GM12878 (cell line): Measurements from ENCODE around the gene LIN7B.

Experiments
- ATF7 ChIP-seq: fragments of 450-650 bp; IDR thresholded peaks from 2 replicates; pipeline ENCODE4 v1.6.1; 2016; ENCODE audit warnings: low read depth, mild to moderate bottlenecking
- BCL11A ChIP-seq: IDR thresholded peaks from 2 replicates; pipeline ENCODE4 v1.6.1; 2011; ENCODE audit warnings: low read depth, low read length
- CTCF ChIP-seq, 3 experiments: IDR thresholded peaks in 2 of 3; conservative IDR thresholded peaks in 1 of 3; 2 replicates each; pipeline ENCODE4 v1.5.1; 2011; ENCODE audit warnings: low read depth in 3 of 3, low read length in 3 of 3, mild to moderate bottlenecking in 3 of 3, control low read depth in 2 of 3, moderate library complexity in 2 of 3, inconsistent platforms in 1 of 3, mixed read lengths in 1 of 3; ENCODE audit not compliant: control insufficient read depth in 2 of 3, insufficient read depth in 1 of 3; ENCODE audit errors: extremely low read depth in 1 of 3
- EZH2 ChIP-seq: IDR thresholded peaks from 2 replicates; pipeline ENCODE4 v1.6.1; 2012; ENCODE audit warnings: low read depth, mild to moderate bottlenecking, control low read depth, inconsistent platforms, low read length, borderline replicate concordance; ENCODE audit not compliant: control insufficient read depth
- GABPA ChIP-seq: IDR thresholded peaks from 2 replicates; pipeline ENCODE4 v1.6.1; 2014; ENCODE audit warnings: antibody characterized with exemption, low read depth, mild to moderate bottlenecking, inconsistent platforms
- MTA3 ChIP-seq: IDR thresholded peaks from 2 replicates; pipeline ENCODE4 v1.6.1; 2012; ENCODE audit warnings: low read length, inconsistent platforms, borderline replicate concordance
- MYC ChIP-seq: IDR thresholded peaks from 2 replicates; pipeline ENCODE4 v1.6.1; 2011; ENCODE audit warnings: mild to moderate bottlenecking, low read length, moderate library complexity, inconsistent platforms; ENCODE audit not compliant: insufficient read depth, insufficient replicate concordance, insufficient read length, severe bottlenecking
- NR2C2 ChIP-seq: IDR thresholded peaks from 2 replicates; pipeline ENCODE4 v1.6.1; 2011; ENCODE audit warnings: borderline replicate concordance, low read depth; ENCODE audit not compliant: control insufficient read depth, insufficient read length
- ZBTB40 ChIP-seq: fragments of 450-650 bp; IDR thresholded peaks from 2 replicates; pipeline ENCODE4 v1.6.1; 2016; ENCODE audit warnings: mild to moderate bottlenecking, moderate library complexity, borderline replicate concordance
- TF ChIP-seq, protein P1 (sequence below): IDR thresholded peaks from 2 replicates; pipeline ENCODE4 v1.6.1; 2012; ENCODE audit warnings: low read depth, low read length, improper control_type of control experiment

GRCh38 chr19:49064768-49065611 lies 49.2 kb upstream of the LIN7B start, which contains the start of gene NTF4:
- TF ChIP-seq GABPA (no peak), ZBTB40 (no peak), NR2C2 (no peak), BCL11A (no peak), MYC (no peak), EZH2 (no peak), CTCF (IDR thresholded peaks at IDR 0.05 in 2 of 3, conservative IDR thresholded peaks at IDR 0.05 in 1 of 3; ENCODE audit: control insufficient read depth in 2 of 3, extremely low read depth in 1 of 3, insufficient read depth in 1 of 3, low read depth in 3 of 3, low read length in 3 of 3) (no peak), ATF7 (no peak), MTA3 (no peak)
- TF ChIP-seq, protein P1, sequence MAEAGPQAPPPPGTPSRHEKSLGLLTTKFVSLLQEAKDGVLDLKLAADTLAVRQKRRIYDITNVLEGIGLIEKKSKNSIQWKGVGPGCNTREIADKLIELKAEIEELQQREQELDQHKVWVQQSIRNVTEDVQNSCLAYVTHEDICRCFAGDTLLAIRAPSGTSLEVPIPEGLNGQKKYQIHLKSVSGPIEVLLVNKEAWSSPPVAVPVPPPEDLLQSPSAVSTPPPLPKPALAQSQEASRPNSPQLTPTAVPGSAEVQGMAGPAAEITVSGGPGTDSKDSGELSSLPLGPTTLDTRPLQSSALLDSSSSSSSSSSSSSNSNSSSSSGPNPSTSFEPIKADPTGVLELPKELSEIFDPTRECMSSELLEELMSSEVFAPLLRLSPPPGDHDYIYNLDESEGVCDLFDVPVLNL, result no peak
